NCI-H748 treated with DMSO at 0.1 percent for 48 hours (cell line): ENCODE results near the gene TUT1.
"Not testable (repeated sequence)": the region's sequence is repeated elsewhere in the genome, so short reads cannot be mapped to it uniquely, and the experiment has no call there.

Experiments
- DNase-seq: peaks from one replicate; lab custom pipeline; 2025; lab: John Stamatoyannopoulos, UW

Gene TUT1, protein sequence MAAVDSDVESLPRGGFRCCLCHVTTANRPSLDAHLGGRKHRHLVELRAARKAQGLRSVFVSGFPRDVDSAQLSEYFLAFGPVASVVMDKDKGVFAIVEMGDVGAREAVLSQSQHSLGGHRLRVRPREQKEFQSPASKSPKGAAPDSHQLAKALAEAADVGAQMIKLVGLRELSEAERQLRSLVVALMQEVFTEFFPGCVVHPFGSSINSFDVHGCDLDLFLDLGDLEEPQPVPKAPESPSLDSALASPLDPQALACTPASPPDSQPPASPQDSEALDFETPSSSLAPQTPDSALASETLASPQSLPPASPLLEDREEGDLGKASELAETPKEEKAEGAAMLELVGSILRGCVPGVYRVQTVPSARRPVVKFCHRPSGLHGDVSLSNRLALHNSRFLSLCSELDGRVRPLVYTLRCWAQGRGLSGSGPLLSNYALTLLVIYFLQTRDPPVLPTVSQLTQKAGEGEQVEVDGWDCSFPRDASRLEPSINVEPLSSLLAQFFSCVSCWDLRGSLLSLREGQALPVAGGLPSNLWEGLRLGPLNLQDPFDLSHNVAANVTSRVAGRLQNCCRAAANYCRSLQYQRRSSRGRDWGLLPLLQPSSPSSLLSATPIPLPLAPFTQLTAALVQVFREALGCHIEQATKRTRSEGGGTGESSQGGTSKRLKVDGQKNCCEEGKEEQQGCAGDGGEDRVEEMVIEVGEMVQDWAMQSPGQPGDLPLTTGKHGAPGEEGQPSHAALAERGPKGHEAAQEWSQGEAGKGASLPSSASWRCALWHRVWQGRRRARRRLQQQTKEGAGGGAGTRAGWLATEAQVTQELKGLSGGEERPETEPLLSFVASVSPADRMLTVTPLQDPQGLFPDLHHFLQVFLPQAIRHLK

DNA sequence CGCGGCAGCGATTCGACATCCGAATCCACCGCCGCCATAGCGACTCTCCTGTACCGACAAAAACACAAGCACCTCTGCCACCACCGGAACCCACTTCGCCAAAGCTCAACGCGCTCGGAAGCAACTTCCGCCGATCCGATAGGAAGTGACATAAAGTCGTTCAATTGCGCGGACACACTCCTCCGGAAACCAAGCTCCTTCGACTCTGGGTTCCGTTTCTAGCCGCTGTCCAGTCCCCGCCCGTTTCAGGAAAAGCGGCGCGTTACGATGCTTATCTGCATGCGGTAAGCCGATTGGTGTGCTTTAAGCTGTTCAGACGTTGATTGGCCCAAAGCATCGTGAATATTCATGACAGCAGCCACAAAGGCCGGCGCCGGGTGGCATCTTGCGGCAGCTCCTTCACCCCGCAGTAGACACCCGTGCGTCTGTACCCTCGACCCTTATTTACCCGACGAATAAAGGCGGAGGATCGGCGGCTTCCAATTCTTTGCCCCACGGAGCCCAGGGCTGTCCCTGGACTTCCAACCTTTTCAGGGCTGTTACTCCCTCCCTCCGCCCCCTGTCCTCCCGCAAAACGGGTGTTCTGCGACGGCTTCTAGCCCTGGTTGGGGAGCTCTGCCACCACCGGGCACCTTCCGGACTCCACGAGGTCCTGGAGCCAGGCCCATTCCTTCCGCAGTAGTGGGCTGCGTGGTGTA is at the start of gene TUT1:
TSS of gene TUT1 (minus strand) at position 76 of the 698 bp plus-strand sequence. CDS start at position 38, 38 bp downstream.
- peak; percentile 98 for DNase-seq

DNA sequence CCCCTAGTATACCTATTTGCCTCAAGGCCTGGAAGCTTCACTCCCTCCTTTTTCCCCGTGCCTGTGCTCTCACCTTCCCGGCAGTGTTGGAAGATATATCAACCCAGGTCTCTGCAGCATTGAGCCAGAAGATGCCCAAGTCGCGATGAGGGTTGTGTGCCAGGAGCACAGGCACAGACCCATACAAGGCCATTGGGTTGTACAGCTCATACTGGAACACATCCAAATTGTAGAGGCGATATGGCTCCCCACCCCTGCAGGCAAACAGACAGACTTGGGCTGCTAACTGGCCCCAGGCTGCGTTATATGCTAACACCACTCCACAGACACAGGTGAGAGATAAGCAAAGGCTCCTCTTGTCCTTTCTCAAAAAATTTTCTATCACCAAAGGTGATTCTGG is 41.2 kb upstream of the TUT1 start:
- DNase-seq = no peak

DNA sequence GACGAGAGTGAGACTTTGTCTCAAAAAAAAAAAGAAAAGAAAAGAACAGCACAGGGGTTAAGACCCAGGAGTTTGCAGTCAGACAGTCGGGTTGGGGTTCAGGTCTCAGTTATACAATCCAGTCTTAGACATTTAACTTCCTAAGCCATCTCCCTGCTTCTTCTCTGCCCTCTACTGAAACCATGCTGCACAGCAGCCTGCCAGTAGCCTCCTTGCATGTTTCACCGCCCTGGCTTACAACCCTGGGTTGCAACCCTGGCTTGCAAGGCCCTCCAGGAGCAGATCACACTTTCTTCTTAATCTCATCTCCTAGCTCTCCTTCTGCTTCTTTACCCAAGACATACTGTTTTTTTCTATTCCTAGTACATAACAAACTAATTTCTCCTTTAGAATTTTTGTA is 36.4 kb upstream of the TUT1 start:
- DNase-seq = no peak

DNA sequence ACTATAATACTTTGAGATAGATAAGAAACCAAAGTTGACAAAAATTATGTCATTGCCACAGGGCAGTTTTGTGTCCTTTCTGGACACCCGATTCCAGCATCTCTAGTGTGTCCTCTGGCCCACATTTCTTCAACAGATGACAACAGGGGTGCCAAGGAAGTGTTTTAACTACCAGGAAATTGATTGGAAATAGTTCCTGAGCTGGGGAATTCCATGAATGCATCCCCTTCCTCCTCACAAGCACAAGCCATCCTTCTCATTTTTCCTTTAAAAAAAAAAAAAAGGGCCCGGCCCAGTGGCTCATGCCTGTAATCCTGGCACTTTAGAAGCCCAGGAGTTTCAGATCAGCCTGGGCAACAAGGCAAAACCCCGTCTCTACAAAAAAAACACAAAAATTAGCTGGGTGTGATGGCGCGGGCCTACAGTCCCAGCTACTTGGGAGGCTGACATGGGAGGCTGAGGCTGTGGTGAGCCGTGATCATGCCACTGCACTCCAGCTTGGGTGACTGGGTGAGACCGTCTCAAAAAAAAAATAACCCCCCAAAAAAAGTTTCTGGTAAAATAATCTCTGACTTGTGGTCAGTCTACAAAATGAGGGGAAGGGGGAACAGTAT is 31.3 kb upstream of the TUT1 start:
- DNase-seq = no peak

DNA sequence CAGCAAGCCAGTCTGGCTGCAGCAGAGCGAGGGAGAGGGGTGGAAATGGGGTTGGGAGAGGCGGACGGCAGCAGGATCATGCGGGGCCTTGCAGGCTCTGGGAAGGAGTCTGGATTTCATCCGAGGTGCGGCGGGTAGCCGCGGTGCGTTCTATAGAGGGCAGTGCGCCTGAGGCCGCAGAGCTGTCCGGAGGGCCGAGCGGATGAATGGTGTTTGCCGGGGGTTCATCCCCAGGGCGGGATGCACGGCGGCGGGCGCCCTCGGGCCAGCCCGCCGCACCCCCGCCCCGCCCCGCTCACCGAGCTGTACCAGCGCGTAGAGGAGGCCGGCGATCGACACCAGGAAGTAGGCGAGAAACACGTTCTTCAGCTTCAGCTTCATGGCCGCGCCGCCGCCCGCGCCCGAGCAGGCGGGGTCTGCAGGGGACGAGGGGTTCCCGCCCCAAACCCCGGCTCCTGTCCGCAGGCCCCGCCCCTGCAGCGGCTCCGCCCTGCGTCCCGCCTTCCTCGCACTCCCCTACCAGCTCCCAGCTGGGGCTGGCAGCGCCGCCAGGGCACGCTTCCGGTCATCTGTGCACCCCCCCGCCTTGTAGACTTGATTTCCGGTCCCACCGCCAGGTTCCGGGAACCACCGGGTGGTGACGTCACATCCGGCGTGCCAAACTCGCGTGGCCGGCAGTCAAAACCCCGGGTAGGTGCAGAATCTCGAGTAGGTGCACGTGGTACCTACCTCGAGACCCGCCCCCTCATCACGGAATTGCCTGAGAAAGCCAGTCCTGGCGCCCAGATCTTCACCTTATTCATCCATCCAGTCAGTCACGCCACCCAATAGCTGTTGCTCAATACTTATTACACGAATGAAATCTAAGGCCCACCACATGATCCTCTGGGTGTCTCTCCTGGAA is 30.5 kb upstream of the TUT1 start, which contains the start of gene B3GAT3:
TSS of gene B3GAT3 (minus strand) at position 420 of the 904 bp plus-strand sequence. CDS start at position 381, 39 bp downstream.
- peak; percentile 92 for DNase-seq

DNA sequence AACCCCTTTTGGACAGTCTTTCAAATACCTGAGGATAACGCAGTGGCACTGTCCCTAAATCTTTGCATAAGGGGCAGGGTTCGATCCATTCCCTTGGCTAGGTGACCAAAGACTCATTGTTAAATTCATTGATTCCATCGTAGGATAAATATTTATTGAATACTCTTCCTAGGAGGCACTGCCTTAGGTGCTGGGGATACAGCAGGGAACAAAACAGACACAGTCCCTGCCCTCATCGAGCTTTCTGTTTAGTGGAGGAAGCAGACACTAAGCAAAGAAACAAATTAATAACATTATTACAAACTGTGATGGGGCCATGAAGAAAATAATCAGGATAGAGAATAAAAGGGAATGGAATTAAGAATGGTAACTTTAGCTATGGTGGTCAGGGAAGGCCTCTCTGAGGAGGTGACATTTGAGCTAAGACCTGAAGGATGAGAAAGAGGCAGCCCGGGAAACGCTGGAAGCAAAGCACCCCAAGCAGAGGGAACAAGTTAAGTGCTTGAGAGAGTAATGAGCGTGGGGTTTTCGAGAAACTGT is 29.8 kb upstream of the TUT1 start:
- no peak for DNase-seq

DNA sequence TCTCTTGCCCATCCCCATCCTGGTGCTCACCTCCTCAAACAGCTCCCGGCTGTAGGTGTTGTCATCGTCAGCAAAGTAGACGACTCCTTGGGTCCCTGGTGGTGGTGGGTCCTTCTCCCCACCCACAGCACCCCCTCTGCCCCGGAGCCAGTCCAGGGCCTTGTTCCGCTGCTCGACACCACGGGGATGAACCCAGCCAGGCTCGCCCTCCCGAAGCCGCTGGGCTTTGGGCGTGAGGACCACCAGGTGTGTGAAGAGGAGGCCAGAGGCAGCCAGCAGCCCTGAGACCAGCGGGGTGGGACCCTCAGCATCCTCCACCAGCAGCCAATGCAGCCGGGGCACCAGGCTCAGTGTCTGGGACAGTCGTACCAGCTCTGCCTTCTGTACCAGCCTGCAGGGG is 25.6 kb upstream of the TUT1 start:
- DNase-seq = not testable (repeated sequence)

DNA sequence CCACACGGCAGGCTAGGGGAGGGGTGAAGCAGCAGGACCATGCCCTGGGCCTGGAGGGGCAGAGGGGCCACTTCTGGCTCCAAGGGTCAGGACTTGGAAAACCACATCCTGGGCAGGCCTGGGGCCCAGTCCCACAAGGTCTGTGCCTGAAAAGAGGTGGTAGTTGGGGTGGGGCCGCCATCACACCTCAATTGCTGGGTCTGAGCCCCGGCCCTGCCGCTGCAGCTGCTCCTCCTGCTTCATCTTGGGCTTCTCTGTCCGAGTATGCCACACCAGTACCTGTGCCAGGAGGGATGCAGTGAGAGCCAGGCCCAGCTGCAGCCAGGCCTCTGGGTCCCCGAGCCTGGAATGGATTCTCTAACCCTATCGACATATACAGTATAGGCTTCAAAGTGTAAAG is 24.2 kb upstream of the TUT1 start:
- no peak for DNase-seq

DNA sequence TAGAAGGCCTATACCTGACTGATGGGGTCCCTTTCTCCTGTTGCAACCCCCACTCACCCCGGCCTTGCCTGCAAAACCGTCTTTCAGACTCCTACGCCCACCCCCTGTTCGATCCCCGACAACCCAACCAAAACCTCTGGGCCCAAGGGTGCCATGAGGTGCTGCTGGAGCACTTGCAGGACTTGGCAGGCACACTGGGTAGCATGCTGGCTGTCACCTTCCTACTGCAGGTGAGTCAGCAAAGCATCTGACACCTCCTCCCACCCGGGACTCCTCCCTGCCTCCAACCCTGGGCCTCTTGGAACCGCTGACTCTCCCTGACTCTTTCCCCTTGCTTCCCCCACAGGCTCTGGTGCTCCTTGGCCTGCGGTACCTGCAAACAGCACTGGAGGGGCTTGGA is 23.0 kb upstream of the TUT1 start:
- no peak for DNase-seq

DNA sequence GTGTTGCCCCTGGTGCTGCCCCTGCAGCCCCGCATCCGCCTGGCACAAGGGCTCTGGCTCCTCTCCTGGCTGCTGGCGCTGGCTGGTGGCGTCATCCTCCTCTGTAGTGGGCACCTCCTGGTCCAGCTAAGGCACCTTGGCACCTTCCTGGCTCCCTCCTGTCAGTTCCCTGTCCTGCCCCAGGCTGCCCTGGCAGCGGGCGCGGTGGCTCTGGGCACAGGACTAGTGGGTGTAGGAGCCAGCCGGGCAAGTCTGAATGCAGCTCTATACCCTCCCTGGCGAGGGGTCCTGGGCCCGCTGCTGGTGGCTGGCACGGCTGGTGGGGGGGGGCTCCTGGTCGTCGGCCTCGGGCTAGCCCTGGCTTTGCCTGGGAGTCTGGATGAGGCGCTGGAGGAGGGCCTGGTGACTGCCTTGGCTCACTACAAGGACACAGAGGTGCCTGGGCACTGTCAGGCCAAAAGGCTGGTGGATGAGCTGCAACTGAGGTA is 22.0 kb upstream of the TUT1 start:
- no peak for DNase-seq

DNA sequence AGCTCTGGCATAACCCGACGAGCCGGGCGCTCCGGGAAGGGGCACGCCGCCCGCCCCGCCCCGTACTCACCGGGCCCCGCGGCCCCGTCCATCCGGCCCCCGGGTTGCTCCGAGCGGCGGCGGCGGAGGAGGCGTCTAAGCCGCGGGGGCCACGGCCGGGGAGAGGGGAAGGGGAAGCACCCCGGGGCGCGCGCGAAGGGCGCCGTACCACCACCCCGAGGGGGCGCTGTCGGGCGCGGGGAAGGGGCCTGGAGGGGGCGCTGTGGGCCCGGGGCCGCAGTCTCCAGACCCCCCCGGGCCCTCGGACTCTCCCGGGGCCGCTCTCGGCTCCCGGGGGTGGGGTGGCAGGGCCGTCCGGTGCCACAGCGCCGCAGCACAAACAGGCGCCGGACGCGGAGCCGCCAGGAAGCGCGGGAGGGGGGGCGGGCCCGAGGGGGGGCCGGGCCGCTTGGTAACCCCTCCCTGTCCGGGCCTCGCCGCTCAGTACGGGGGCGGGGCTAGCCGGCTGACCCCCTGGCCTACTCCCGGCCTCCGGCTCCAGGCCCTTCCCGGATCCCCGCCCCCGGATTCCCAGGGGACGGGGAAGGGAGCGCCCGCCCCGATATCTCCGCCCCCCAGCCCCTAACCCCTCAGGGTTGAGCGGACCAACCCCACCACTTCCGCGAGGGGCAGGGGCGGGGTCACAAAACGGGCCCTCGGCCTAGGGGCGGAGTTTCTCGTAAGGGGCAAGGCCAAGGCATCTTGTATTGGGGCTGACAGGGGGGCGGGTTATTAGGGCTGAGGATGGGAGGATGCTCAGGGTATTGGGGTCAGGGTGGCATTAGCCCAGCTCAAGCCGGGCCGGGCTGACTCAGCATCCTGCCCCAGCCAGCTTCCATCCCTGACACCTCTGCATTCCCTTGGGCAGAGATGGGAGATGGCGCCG is 21.3 kb upstream of the TUT1 start, which contains the start of the genes EML3 and ROM1:
TSS of gene EML3 (minus strand) at position 410 of the 925 bp plus-strand sequence. CDS start at position 92, 318 bp downstream.
TSS of gene ROM1 (plus strand) at position 892 of the 925 bp plus-strand sequence. CDS start at position 917, 25 bp downstream.
- peak; percentile 48 for DNase-seq

DNA sequence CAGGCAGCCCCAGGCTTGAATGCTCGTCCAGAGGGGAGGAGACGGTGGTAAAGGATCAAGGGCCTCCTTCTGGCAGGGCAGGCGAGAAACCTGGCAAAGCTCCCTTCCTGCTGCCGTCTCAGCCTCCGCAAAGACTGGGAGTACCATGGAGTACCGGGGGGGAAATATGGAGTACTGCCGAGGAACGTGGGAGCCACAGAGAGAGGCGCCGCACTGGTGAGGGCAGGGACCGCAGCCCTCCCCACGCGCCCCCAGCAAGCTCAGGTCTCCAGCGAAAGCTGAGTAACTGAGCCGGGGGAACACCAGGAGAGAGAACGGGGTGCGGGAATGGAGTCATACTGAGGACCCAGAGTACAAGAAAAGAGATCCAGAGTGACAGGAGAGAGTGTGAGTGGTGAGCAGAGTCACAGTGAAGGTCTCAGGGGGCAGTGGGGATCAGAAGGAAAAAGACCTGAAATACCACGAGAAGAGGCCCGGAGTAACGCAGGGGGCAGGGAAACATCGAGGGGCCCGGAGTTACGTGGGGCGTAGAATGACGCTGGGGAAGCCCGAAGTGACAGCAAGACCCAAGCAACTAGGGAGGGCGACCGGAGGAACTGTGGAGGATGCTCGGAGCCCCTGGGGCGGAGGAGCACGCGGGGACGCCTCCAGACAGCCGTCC is 20.5 kb upstream of the TUT1 start:
- no peak for DNase-seq

DNA sequence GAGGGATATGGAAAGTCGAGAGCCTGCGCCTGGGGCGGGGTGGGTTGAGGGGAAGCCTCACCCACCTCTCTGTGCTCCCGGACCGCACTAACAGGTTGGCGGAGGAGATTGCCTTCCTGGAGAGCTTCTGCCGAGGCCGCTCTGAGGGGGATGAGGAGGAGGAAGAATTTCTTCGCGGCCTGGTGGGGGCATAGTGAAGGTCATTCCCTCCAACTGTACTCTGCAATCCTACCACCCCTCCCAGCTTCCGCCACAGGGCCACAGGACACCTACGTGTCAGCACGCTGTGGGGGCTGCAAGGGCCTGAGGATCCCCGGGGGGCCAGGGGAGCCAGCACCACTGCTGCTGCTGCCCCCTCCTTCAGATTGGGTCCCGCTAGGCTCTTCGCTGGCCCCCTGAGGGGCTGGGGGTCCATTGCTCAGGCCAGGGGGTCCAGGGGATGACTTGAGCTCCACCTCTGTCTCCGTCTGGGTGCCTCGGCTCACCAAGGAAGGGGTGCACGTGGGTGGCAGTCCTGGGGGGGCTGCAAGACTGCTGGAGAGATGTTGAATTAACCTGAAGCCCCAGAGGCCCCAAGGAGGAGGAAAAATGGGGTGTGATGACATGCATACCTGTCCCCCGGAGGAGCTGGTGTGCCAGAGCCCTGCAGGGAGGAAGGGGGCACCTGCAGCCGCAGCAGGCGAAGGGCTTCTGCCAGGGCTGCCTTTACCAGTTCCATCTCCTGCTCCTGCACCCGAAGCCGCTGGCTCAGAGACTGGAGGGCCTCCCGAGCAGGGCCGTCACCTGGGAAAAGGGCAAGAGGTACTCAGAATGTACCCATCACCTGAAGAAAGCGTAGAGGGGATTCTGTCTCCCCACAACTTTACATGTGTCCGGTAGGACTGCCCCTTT is 19.7 kb upstream of the TUT1 start:
- no peak for DNase-seq

DNA sequence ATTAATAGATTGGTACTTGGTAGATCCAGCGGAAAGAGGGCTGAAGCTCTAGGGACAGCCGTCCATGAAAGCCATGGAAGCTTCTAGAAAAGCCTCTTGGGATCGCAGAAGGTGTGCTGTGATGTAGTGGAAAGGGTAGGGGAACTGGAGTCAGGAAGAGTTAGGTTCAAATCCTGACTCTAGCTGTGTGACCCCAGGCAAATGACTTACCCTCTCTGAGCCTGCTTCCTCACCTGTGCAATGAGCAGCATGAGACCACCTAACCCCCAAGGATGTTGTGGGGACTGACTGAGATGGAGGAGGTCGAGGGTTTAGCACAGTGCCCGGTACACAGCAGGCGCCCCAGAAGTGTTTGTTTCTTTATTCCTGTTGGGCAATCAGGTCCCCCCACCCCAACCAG is 19.1 kb upstream of the TUT1 start:
- no peak for DNase-seq

DNA sequence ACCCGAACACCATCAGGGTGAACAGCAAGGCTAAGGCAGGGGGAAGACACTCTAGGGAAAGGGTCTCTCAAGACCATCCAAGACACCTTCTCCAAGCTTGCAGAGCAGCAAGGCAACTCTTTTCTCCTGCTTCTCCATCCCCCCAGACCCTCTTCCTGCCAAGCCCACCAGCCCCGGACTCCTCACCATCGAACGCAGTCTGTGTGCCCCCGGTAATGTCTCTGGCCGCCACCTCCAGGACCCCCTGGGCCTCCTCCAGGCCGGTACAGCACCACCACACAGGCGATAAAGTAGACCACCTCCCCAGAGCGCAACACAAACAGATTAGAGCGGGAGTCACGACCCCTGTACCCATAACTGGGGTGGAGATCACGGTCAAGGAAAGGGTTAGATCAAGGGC is 17.5 kb upstream of the TUT1 start:
- DNase-seq = no peak

DNA sequence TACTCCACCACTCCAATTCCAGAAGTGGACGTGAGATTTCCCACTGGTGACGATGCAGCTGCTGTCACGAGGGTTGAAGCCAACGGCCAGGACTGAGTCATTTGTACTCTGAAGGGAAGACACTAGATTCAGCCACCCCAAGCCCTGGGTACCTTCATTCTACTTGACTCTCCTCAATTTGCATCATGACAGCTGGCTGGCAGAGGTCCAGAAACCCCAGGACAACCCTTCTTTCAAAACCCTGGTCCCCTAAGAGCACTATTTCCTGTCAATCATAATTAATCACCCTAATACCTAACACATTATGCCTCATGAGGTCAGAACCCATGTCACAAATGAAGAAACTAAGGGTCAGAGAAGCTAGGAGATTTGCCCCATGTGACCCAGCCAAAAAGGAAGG is 16.4 kb upstream of the TUT1 start:
- DNase-seq = no peak

DNA sequence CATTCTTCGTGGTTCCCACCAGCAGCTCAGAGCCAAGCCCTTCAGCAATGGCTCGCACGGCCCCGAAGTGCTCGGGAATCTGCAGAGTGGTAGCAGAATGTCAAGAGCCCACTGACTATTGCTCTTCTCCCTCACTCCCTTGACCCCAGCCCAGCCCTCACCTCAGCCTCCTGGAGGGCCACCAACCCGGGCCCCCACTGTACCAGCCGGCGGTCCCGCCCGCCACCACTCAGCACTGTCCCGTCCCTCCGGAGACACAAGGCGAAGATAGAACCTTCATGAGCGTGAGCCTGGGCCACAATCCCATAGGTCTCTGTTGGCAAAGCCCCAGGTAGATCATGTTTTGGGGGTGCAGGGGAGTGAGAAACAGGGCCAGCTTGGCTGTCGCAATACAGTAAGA is 14.6 kb upstream of the TUT1 start:
- DNase-seq = no peak
